AML-193 (cell line): ENCODE results near the gene SLC8B1.

Experiments
- DNase-seq, 2 experiments: peaks; one replicate each; lab custom pipeline; 2025; lab: John Stamatoyannopoulos, UW

SLC8B1 gene

GRCh38 chr12:113292547-113292946, 42.4 kb downstream of the SLC8B1 start:
- no peak for DNase-seq

GRCh38 chr12:113292091-113292490, 42.8 kb downstream of the SLC8B1 start:
- no peak for DNase-seq

GRCh38 chr12:113291586-113291985, 43.3 kb downstream of the SLC8B1 start:
- no peak for DNase-seq

DNA sequence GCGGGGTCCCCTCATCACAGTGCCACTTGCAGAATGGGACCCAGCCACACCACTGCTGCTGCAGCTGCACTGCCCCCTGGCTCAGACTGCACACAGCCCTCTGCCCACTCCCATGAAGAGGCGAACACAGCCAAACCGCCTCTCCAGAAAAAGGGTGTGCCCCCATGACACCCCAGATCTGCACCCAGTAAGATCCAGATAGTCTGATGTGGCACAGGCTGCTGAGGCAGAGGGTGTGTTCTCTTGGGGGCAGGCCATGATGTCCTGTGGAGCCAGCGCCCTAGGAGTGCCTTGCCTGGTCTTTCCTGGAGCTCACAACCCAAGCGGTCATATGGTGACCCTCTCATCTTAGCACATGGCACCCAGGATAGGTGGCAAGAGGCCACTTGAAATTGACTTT, 44.4 kb downstream of the SLC8B1 start:
- no peak for DNase-seq

GRCh38 chr12:113289361-113289760, 45.5 kb downstream of the SLC8B1 start:
- DNase-seq, result no peak

DNA sequence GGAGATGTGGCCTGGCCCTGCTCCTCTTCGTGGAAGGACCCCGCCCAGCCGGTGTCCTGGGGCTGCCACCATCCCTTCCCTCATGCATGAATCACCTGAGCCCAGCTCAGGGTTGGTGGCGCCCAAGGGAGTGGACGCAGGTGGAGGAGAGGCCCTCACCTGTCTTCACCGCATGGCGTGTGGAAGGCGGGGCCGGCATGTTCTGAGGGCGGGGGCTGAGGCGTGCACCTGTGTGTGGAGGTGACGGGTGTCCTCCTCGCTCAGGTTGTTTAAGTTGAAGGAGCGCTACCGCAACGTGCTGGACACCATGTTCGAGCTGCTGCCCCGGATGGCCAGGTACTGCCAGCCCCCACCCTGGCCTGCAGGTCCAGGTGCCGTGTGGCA, 47.0 kb downstream of the SLC8B1 start:
- DNase-seq, result no peak

GRCh38 chr12:113287146-113287898, 47.6 kb downstream of the SLC8B1 start:
- no peak for DNase-seq

- DNase-seq, result no peak
Observed at GRCh38 chr12:113286712-113287111, 48.2 kb downstream of the SLC8B1 start.

GRCh38 chr12:113285679-113286610, 49.0 kb downstream of the SLC8B1 start:
- no peak for DNase-seq

DNA sequence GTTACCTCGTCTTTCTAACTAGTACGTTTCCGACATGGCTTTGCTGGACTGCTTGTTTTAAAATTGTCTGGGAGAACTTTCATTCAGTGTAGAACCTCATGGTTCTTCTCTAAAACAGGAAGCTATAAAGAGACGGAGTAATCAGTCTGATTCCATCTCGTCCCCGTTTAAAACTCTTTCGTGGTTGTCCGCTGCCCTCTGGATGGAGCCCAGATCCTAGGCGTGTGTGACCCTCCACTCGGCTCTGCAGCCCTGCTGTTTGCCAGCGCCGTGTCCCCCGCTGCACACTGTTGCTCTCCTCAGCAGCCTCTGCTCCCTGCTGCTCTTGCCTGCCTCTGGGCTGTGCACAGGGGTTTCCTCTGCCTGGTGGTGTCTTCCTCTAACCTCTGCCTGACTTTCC, 50.2 kb downstream of the SLC8B1 start:
- no peak for DNase-seq

GRCh38 chr12:113278633-113279032, 56.3 kb downstream of the SLC8B1 start:
- no peak for DNase-seq

DNA sequence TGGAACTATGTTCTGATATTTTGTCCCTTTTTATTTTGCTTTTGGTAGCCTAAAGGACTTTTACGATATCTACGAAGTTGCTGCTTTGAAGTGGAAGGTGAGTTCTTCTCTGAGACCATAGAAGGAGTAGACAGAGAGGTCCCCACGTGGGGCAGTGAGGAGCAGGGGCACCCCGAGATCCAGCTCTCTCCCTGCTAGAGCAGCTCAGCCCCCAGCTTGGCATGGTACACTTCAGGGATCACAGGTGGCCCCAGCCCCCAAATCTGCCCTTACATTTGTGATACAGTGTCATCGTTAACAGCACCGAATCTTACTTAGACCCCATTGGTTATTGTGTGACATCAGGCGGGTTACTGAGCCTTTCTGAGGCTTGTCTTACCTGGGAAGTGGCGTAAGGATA, 56.8 kb downstream of the SLC8B1 start:
- DNase-seq, result no peak

- DNase-seq, result no peak
Observed at GRCh38 chr12:113277511-113277910, 57.4 kb downstream of the SLC8B1 start.

GRCh38 chr12:113276946-113277500, 57.9 kb downstream of the SLC8B1 start:
- DNase-seq, result no peak

DNA sequence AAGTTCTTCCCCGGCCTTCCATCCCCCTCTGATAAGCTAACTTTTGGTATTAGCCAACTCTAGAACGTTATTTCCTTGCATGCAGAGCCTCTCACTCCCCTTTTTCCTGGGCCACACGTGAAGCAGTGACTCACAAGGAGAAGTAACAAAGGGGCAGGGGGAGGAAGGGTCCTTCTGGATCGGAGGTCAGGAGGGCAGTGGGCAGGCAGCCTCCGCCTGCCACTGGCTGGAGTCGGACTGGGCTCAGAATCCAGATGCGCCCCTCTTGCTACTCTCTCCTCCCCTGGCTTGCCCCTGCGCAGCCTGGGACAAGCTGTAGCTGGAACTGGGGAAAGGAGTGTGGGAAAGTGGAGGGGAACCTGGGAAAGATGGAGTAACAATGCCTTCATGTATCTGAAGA, 58.6 kb downstream of the SLC8B1 start:
- DNase-seq, result peak; percentile 31 to 49

DNA sequence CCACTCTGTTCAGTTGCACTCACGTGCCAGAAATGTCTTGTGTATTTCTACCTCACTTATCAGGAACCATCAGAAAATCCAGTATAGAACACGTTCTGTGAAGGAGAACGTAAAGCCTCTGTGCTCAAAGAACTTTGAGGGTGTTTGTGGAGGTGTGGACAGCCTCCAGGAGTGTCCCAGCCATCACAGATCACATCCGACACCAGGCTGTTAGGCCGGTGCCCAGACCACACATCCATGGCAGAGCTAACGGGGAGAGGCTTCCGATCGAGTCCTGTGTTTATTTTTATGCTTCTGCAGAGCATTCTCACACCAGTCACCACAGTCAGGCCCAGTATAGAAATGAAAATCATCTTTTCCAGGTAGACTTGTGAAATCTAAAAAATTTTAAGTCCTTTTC, 60.1 kb downstream of the SLC8B1 start:
- DNase-seq, result no peak

- DNase-seq, result no peak
Observed at GRCh38 chr12:113273053-113273725, 61.7 kb downstream of the SLC8B1 start.

DNA sequence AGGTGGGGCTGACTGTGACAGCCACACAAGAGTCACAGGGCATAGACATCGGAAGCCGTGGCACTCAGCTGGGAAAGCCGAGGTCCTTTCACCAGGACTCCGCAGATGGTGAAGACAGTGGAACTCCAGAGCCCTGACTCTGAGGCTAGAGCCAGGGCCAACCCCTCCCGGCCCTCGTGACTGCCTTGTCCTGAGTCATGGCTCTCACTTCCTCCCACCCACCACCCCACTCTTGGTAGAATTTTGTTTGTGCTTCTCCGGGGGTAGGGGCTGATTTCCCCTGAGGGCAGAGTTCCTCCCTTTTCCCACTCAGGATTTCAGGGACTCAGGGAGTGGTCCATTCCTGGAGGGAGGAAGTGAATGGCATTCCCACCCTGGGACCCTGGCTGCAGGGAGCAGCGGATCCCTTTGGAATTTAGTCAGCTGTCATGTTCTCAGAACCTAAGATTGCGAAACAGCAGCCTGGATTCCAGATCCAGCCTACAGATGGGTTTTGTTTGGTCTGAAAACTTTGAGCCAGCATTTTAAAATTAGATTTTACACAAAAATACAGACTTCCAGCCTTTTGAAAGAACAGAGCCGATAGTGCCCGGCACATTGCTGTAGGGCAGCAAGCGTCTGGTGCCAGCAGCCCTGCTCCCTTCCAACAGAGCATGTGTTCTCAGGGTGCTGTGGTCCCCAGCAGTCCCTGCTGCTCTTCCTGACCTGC, 62.9 kb downstream of the SLC8B1 start:
- DNase-seq, result no peak

DNA sequence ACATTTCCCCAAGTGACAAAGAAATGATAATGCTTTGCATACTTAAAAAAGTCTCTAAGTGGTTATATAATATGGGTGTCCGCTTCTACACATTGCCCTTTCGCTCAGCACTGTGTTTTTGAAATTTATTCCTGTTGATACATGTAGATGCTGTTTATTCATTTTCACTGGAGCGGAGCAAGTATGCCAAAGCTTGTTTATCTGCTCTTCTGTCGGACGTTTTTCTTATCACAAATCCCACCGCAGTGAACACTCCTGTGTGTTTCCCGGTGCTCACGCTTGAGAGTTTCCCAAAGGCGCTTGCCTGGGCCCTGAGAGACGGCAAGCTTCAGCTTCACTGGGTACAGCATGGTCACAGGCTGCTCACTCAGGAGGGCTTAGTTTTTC, 63.5 kb downstream of the SLC8B1 start:
- DNase-seq, result no peak

- no peak for DNase-seq
Observed at GRCh38 chr12:113270709-113271009, 64.2 kb downstream of the SLC8B1 start.

DNA sequence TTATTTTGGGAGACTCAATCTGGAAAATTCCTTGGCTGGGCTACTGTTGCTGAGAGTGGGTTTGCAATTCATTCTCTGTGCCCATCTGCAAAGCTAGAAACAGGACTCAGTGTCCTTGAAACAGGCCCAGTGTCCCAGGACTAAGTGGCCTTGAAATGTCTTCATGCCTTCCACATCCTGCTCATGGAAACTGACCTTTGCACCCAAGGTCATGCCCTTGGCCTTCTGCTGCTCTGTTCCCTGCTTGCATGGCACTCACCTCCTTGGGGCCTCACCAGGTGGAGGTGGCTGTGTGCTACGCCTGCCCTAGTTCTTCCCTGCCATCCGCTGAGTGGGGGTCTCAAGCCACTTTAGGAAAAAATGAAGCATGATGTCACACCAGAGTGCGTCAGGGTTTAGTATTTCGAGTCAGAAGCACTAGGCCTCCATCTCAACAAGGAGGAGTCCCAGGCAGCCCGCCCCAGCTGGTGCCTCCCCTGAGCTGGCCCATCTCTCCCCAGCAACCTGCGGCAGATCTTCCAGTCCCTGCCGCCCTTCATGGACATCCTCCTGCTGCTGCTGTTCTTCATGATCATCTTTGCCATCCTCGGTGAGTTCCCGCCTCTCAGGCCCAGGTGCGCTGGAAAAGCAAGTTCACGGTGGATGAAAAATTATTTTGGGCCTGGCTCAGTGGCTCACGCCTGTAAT, 65.5 kb downstream of the SLC8B1 start:
- DNase-seq, result no peak
